IMR-90 (cell line): ENCODE results near the gene ROCK2. TPM values are rescaled to one million over a fixed set of nuclear protein-coding genes. Genes with fewer than 3 reads are reported as not detected.
A peak's percentile ranks its signal among the peaks of the same experiment; 100 is the strongest.

Experiments
- ATAC-seq: fragments of 200-7000 bp; cut with Tn5 transposase; 2 replicates; pipeline ENCODE4 v1.9.1; 2020; ENCODE audit warnings: low read depth, mild to moderate bottlenecking, moderate library complexity
- BruUV-seq: library from RNA; stranded (reverse); fragments of 400-500 nt; replicated peaks from 2 replicates; lab custom pipeline; 2021; lab: Mats Ljungman, UMichigan
- CTCF ChIA-PET: fragments of 300-600 bp; formaldehyde crosslinking; extraction: SDS; loops from one replicate; lab custom pipeline; 2021; ENCODE audit warnings: antibody characterized with exemption; lab: Yijun Ruan, JAX
- POLR2A ChIA-PET: fragments of 300-600 bp; sonication (Branson Sonifier 250); formaldehyde crosslinking; loops from one replicate; lab custom pipeline; 2022; ENCODE audit warnings: antibody characterized with exemption; ENCODE audit not compliant: unreplicated experiment; lab: Charles Lee
- DNase-seq: peaks from one replicate; pipeline ENCODE4 v3.0.0; 2013
- H2AFZ ChIP-seq: replicated peaks from 2 replicates; pipeline ENCODE3; 2013; ENCODE audit warnings: low read length, mild to moderate bottlenecking; ENCODE audit not compliant: poor library complexity
- H2AK5ac ChIP-seq: 2 replicates; pipeline ENCODE4 v1.6.1; 2013; ENCODE audit warnings: low read depth, low read length, inconsistent platforms
- H2AK9ac ChIP-seq: replicated peaks from 2 replicates; pipeline ENCODE3; 2013; ENCODE audit warnings: mild to moderate bottlenecking, low read depth, low read length, moderate library complexity; ENCODE audit not compliant: poor library complexity
- H2BK120ac ChIP-seq: 2 replicates; pipeline ENCODE4 v1.6.1; 2013; ENCODE audit warnings: low read depth, low read length, inconsistent platforms
- H2BK15ac ChIP-seq: 3 replicates; pipeline ENCODE4 v1.6.1; 2013; ENCODE audit warnings: low read depth, low read length, inconsistent platforms
- H2BK20ac ChIP-seq: 2 replicates; pipeline ENCODE4 v1.6.1; 2013; ENCODE audit warnings: low read depth, mild to moderate bottlenecking, inconsistent platforms, low read length, moderate library complexity
- H2BK5ac ChIP-seq: 2 replicates; pipeline ENCODE4 v1.6.1; 2013; ENCODE audit warnings: mild to moderate bottlenecking, low read depth, low read length, inconsistent platforms; ENCODE audit not compliant: poor library complexity, severe bottlenecking
- H3K14ac ChIP-seq: replicated peaks from 2 replicates; pipeline ENCODE4 v1.6.1; 2013; ENCODE audit warnings: low read depth, low read length, inconsistent platforms
- H3K18ac ChIP-seq: 2 replicates; pipeline ENCODE4 v1.6.1; 2013; ENCODE audit warnings: low read depth, low read length, control low read depth
- H3K23ac ChIP-seq: 2 replicates; pipeline ENCODE4 v1.6.1; 2013; ENCODE audit warnings: low read depth, low read length, inconsistent platforms
- H3K27ac ChIP-seq: 2 replicates; pipeline ENCODE4 v1.5.1; 2013; ENCODE audit warnings: mild to moderate bottlenecking, control low read depth, low read length; ENCODE audit not compliant: insufficient read depth
- H3K27me3 ChIP-seq: 2 replicates; pipeline ENCODE4 v1.6.1; 2013; ENCODE audit warnings: low read length; ENCODE audit not compliant: control insufficient read depth, insufficient read depth
- H3K36me3 ChIP-seq: 2 replicates; pipeline ENCODE4 v1.6.1; 2013; ENCODE audit warnings: low read length, mixed read lengths; ENCODE audit not compliant: control insufficient read depth, insufficient read depth
- H3K4ac ChIP-seq: 2 replicates; pipeline ENCODE4 v1.6.1; 2013; ENCODE audit warnings: low read depth, low read length, inconsistent platforms
- H3K4me1 ChIP-seq: 2 replicates; pipeline ENCODE4 v1.6.1; 2013; ENCODE audit warnings: low read length, mixed read lengths; ENCODE audit not compliant: control insufficient read depth, insufficient read depth
- H3K4me2 ChIP-seq: 2 replicates; pipeline ENCODE4 v1.6.1; 2013; ENCODE audit warnings: low read depth, mild to moderate bottlenecking, control low read depth, low read length, moderate library complexity
- H3K4me3 ChIP-seq: 2 replicates; pipeline ENCODE4 v1.5.1; 2013; ENCODE audit warnings: low read depth, mild to moderate bottlenecking, control low read depth, low read length, moderate library complexity; ENCODE audit not compliant: insufficient read depth
- H3K56ac ChIP-seq: 2 replicates; pipeline ENCODE4 v1.6.1; 2013; ENCODE audit warnings: low read length, inconsistent platforms; ENCODE audit not compliant: insufficient read depth; ENCODE audit errors: extremely low read depth
- H3K79me1 ChIP-seq, 2 experiments: 2 replicates each; pipeline ENCODE4 v1.6.1; 2013; ENCODE audit warnings: low read length in 2 of 2, inconsistent platforms in 1 of 2, low read depth in 1 of 2
- H3K9ac ChIP-seq: 2 replicates; pipeline ENCODE4 v1.6.1; 2013; ENCODE audit warnings: low read depth, low read length, control low read depth
- H3K9me1 ChIP-seq: 2 replicates; pipeline ENCODE4 v1.6.1; 2013; ENCODE audit warnings: low read length, inconsistent platforms; ENCODE audit not compliant: insufficient read depth
- H3K9me3 ChIP-seq: 2 replicates; pipeline ENCODE4 v1.6.1; 2013; ENCODE audit warnings: low read length; ENCODE audit not compliant: control insufficient read depth, insufficient read depth
- H4K20me1 ChIP-seq: 2 replicates; pipeline ENCODE4 v1.6.1; 2013; ENCODE audit warnings: low read length, inconsistent platforms; ENCODE audit not compliant: insufficient read depth
- H4K5ac ChIP-seq: 2 replicates; pipeline ENCODE4 v1.6.1; 2013; ENCODE audit warnings: mild to moderate bottlenecking, low read depth, low read length, control low read depth
- H4K8ac ChIP-seq, 2 experiments: 2 replicates each; pipeline ENCODE4 v1.6.1; 2013; ENCODE audit warnings: low read depth in 2 of 2, low read length in 2 of 2, control low read depth in 1 of 2, inconsistent platforms in 1 of 2
- H4K91ac ChIP-seq: 2 replicates; pipeline ENCODE4 v1.6.1; 2013; ENCODE audit warnings: low read depth, low read length, inconsistent platforms; ENCODE audit not compliant: insufficient read depth
- BHLHE40 ChIP-seq: fragments of 150-350 bp; IDR thresholded peaks from 2 replicates; pipeline ENCODE4 v1.6.1; 2016; ENCODE audit warnings: mild to moderate bottlenecking, low read depth, low read length
- CEBPB ChIP-seq: IDR thresholded peaks from 2 replicates; pipeline ENCODE4 v1.6.1; 2012; ENCODE audit warnings: low read depth, low read length, improper control_type of control experiment
- CHD1 ChIP-seq: IDR thresholded peaks from 2 replicates; pipeline ENCODE4 v1.6.1; 2012; ENCODE audit warnings: low read depth, low read length, improper control_type of control experiment
- CTCF ChIP-seq: conservative IDR thresholded peaks from 2 replicates; pipeline ENCODE4 v1.5.1; 2012; ENCODE audit warnings: mild to moderate bottlenecking, low read depth, low read length, improper control_type of control experiment
- ELK1 ChIP-seq: fragments of 150-350 bp; IDR thresholded peaks from 2 replicates; pipeline ENCODE4 v1.6.1; 2016; ENCODE audit warnings: low read depth, mild to moderate bottlenecking, low read length, moderate library complexity, borderline replicate concordance
- FOS ChIP-seq: fragments of 150-350 bp; IDR thresholded peaks from 2 replicates; pipeline ENCODE4 v1.6.1; 2016; ENCODE audit warnings: low read depth, low read length
- MAFK ChIP-seq: IDR thresholded peaks from 2 replicates; pipeline ENCODE4 v1.6.1; 2012; ENCODE audit warnings: low read depth, low read length, improper control_type of control experiment
- MAZ ChIP-seq: IDR thresholded peaks from 2 replicates; pipeline ENCODE4 v1.6.1; 2012; ENCODE audit warnings: low read depth, mild to moderate bottlenecking, low read length, improper control_type of control experiment, moderate library complexity, borderline replicate concordance
- MXI1 ChIP-seq: IDR thresholded peaks from 2 replicates; pipeline ENCODE4 v1.6.1; 2012; ENCODE audit warnings: low read depth, mild to moderate bottlenecking, low read length, moderate library complexity, borderline replicate concordance
- NFE2L2 ChIP-seq: fragments of 150-350 bp; IDR thresholded peaks from 2 replicates; pipeline ENCODE4 v1.6.1; 2016; ENCODE audit warnings: low read depth, mild to moderate bottlenecking, low read length
- POLR2A ChIP-seq: IDR thresholded peaks from 2 replicates; pipeline ENCODE4 v1.6.1; 2012; ENCODE audit warnings: mild to moderate bottlenecking, low read depth, low read length
- RAD21 ChIP-seq: IDR thresholded peaks from 2 replicates; pipeline ENCODE4 v1.6.1; 2012; ENCODE audit warnings: low read length, improper control_type of control experiment
- RCOR1 ChIP-seq: IDR thresholded peaks from 2 replicates; pipeline ENCODE4 v1.6.1; 2012; ENCODE audit warnings: mild to moderate bottlenecking, low read length, improper control_type of control experiment; ENCODE audit not compliant: insufficient replicate concordance
- RFX5 ChIP-seq: IDR thresholded peaks from 2 replicates; pipeline ENCODE4 v1.8.0; 2012; ENCODE audit warnings: low read depth, mild to moderate bottlenecking, low read length, moderate library complexity
- SMC3 ChIP-seq: fragments of 150-350 bp; IDR thresholded peaks from 2 replicates; pipeline ENCODE4 v1.6.1; 2016; ENCODE audit warnings: low read depth, mild to moderate bottlenecking, antibody characterized with exemption, low read length, moderate library complexity
- USF2 ChIP-seq: fragments of 150-350 bp; IDR thresholded peaks from 2 replicates; pipeline ENCODE4 v1.6.1; 2017; ENCODE audit warnings: mild to moderate bottlenecking, antibody characterized with exemption, low read length, low read depth
- WGBS, 2 experiments: methylation state at CpG; one replicate each; pipeline versions ENCODE4 v1.1.5 to v1.1.7; 2013; ENCODE audit warnings: missing lambda C conversion rate in 2 of 2; ENCODE audit not compliant: insufficient read length in 1 of 2; ENCODE audit errors: extremely low coverage in 2 of 2; 5-methylcytosine and 5-hydroxymethylcytosine counted together
- dilution Hi-C: fragments of 300-500 bp; cut with HindIII; formaldehyde crosslinking; loops from one replicate; pipeline ENCODE4 v1.14.3; 2018; ENCODE audit warnings: low sequenced_read_pairs; ENCODE audit not compliant: unreplicated experiment
- in situ Hi-C: fragments of 300-500 bp; cut with MboI; formaldehyde crosslinking; loops from 3 replicates; pipeline ENCODE4 v1.14.3; 2019; ENCODE audit warnings: low sequenced_read_pairs, inconsistent platforms, mixed read lengths
- intact Hi-C: fragments of 100-400 bp; cut with micrococcal nuclease; formaldehyde crosslinking; loops from 2 replicates; pipeline ENCODE4 v1.10.0; 2022
- polyA plus RNA-seq, 3 experiments: library from polyadenylated mRNA; depleted of rRNA; stranded (reverse); fragments of >200 nt; gene quantifications; 2 replicates each; pipeline ENCODE4 v1.2.3, GENCODE V29; 2012; ENCODE audit warnings: low replicate concordance in 1 of 3
- total RNA-seq: library from RNA; depleted of rRNA; stranded (reverse); fragments of >200 nt; gene quantifications from 2 replicates; pipeline ENCODE4 v1.2.3, GENCODE V29; 2012

Gene ROCK2
- total and polyA plus RNA-seq, 2 of the 4 experiments (the other 2 are of a cell fraction), result 9.0 to 28.3 TPM

- Histone ChIP-seq H2BK15ac (no peak overlapping the region; the same call in 2 of the 3 replicates), H3K23ac (no peak overlapping the region), H3K4ac (no peak overlapping the region), H3K27me3 (no peaks in the 10 kb centered on the region), H2BK5ac (no peak overlapping the region), H2AFZ (no peak overlapping the region), H3K14ac (no peak overlapping the region), H3K79me1 (peaks cover 0 to 6% of the 10 kb centered on the region in 2 experiments; a peak in 2 of 4 replicates), H3K9me1 (no peaks in the 10 kb centered on the region), H4K91ac (no peak overlapping the region), H3K18ac (no peak overlapping the region), H3K56ac (no peak overlapping the region), H3K4me2 (no peak overlapping the region), H2AK5ac (no peak overlapping the region), H3K9ac (no peak overlapping the region), H2BK20ac (no peak overlapping the region), H3K4me1 (peaks cover 3% of the 10 kb centered on the region; the same call in 1 of the 2 replicates), H3K36me3 (peaks cover 2% of the 10 kb centered on the region), H3K4me3 (no peak overlapping the region), H3K27ac (no peak overlapping the region), H4K20me1 (no peaks in the 10 kb centered on the region), H2BK120ac (no peak overlapping the region), H3K9me3 (no peaks in the 10 kb centered on the region), H2AK9ac (peak overlapping the region; percentile 62), H4K8ac (no peak overlapping the region), H4K5ac (no peak overlapping the region)
- ChIA-PET CTCF (no interaction called here), POLR2A (no interaction called here)
- DNase-seq, result no peak
- no peak for TF ChIP-seq MXI1
- TF ChIP-seq BHLHE40, result no peak
- TF ChIP-seq CHD1, result no peak
- TF ChIP-seq USF2, result no peak
- TF ChIP-seq CEBPB, result no peak
- no peak for TF ChIP-seq RFX5
- no peak for TF ChIP-seq RCOR1
- no peak for TF ChIP-seq ELK1
- TF ChIP-seq RAD21, result no peak
- TF ChIP-seq MAFK, result no peak
- no peak for TF ChIP-seq FOS
- TF ChIP-seq CTCF, result no peak
- no peak for TF ChIP-seq POLR2A
- TF ChIP-seq MAZ, result no peak
- TF ChIP-seq SMC3, result no peak
- TF ChIP-seq NFE2L2, result no peak
- in situ Hi-C loops (no loop called here), intact Hi-C loops (no loop called here), dilution Hi-C loops (no loop called here)
- WGBS, 2 experiments, result 87% methylated on average over 6 of the region's 13 CpGs; no CpG with 5 or more reads in 1 of the 2 experiments
- ATAC-seq, result no peak
- no TSS peak for BruUV-seq
Measured at GRCh38 chr2:11160256-11160655, 184.2 kb downstream of the ROCK2 start.
